DND-41 (cell line): ENCODE measurements around the gene STK32B.

ENCODE experiments used
- ATAC-seq: fragments of 200-7000 bp; cut with Tn5 transposase; 3 replicates; pipeline ENCODE4 v1.9.1; 2021; ENCODE audit warnings: low read depth; ENCODE audit not compliant: insufficient read depth
- DNase-seq: peaks from one replicate; pipeline ENCODE4 v3.0.0-alpha.2; 2020
- H2AFZ ChIP-seq: 2 replicates; pipeline ENCODE4 v1.6.0; 2012; ENCODE audit warnings: low read depth, low read length
- H3K27ac ChIP-seq: 2 replicates; pipeline ENCODE4 v1.5.1; 2012; ENCODE audit warnings: low read length, inconsistent platforms
- H3K27me3 ChIP-seq: fragments of 200-600 bp; sonication (generic); 2 replicates; pipeline ENCODE4 v1.6.0; 2012; ENCODE audit warnings: low read length, mild to moderate bottlenecking, inconsistent platforms; ENCODE audit not compliant: insufficient read depth, poor library complexity
- H3K36me3 ChIP-seq: 2 replicates; pipeline ENCODE4 v1.5.1; 2012; ENCODE audit warnings: low read length, inconsistent platforms; ENCODE audit not compliant: insufficient read depth
- H3K4me1 ChIP-seq: 2 replicates; pipeline ENCODE4 v1.5.1; 2012; ENCODE audit warnings: mild to moderate bottlenecking, low read length; ENCODE audit not compliant: insufficient read depth
- H3K4me2 ChIP-seq: 2 replicates; pipeline ENCODE4 v1.6.0; 2012; ENCODE audit warnings: mild to moderate bottlenecking, moderate library complexity, low read length, inconsistent platforms; ENCODE audit not compliant: insufficient read depth
- H3K4me3 ChIP-seq, 2 experiments: fragments of 200-600 bp in 1 of 2; shearing (Covaris generic) in 1 of 2; 2 replicates each; pipeline ENCODE4 v1.5.1; 2012 to 2016; ENCODE audit warnings: inconsistent platforms in 2 of 2, low read length in 2 of 2, mild to moderate bottlenecking in 2 of 2, low read depth in 1 of 2, moderate library complexity in 1 of 2
- H3K79me2 ChIP-seq: 2 replicates; pipeline ENCODE4 v1.6.0; 2012; ENCODE audit warnings: low read length, inconsistent platforms; ENCODE audit not compliant: insufficient read depth
- H3K9ac ChIP-seq: 2 replicates; pipeline ENCODE4 v1.6.0; 2012; ENCODE audit warnings: low read depth, mild to moderate bottlenecking, inconsistent platforms, low read length, moderate library complexity
- H3K9me3 ChIP-seq: 2 replicates; pipeline ENCODE4 v1.5.1; 2012; ENCODE audit warnings: low read length, moderate library complexity, mild to moderate bottlenecking, inconsistent platforms; ENCODE audit not compliant: insufficient read depth, severe bottlenecking
- H4K20me1 ChIP-seq: 2 replicates; pipeline ENCODE4 v1.6.0; 2012; ENCODE audit warnings: low read length; ENCODE audit not compliant: insufficient read depth
- EZH2 ChIP-seq: IDR thresholded peaks from 3 replicates; pipeline ENCODE4 v1.6.1; 2012; ENCODE audit warnings: borderline replicate concordance, low read depth, mild to moderate bottlenecking, moderate library complexity, low read length, inconsistent platforms; ENCODE audit not compliant: severe bottlenecking
- TF ChIP-seq, protein P1 (sequence below): IDR thresholded peaks from 2 replicates; pipeline ENCODE4 v1.5.1; 2012; ENCODE audit warnings: borderline replicate concordance, low read length, moderate library complexity, mild to moderate bottlenecking; ENCODE audit not compliant: poor library complexity, severe bottlenecking; ENCODE audit errors: extremely low read depth

The STK32B gene

DNA sequence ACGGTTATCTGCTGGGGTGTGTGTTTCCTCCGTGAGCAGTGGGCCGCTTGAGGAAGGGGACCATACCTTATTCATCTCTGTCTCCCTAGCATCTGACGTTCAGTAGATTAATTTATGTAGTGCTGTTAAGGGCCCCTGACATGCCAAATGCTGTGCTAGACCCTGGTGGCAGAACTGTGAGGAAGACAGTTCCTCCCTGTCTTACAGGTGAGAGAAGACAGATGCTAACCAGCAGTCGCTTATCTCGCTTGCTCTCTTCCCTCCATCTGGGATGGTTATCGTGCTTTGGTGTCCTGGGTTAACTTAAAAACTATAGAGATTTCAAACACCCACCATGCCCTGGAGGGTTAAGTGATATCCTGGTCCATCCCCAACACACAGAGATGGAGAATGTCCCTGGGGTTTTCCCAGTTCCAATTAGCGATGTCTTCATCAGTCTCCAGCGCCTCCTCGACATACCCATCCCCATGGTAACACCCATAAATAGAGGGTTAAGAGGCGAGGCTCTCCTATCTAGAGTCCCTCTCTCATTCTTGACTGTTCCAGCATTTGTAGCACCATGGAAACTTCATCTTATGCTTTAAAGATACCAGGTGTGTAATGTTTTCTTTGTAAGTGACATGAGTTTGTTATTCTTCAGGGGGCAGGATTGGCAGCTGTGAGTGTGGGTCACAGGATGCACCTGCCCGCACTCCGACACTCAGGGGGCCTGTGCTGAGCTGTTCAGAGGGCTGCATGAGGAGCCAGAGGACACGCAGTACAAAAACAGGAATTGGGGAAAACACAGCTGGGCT, 135.2 kb downstream of the STK32B start:
- H3K27ac ChIP-seq, result no peak overlapping the region
- no peak for DNase-seq
- H3K9ac ChIP-seq, result no peak overlapping the region
- no peak for ATAC-seq
- H3K4me1 ChIP-seq, result peaks cover 3% of the 10 kb centered on the region; the same call in 1 of the 2 replicates
- TF ChIP-seq EZH2, result no peak
- TF ChIP-seq, protein P1, sequence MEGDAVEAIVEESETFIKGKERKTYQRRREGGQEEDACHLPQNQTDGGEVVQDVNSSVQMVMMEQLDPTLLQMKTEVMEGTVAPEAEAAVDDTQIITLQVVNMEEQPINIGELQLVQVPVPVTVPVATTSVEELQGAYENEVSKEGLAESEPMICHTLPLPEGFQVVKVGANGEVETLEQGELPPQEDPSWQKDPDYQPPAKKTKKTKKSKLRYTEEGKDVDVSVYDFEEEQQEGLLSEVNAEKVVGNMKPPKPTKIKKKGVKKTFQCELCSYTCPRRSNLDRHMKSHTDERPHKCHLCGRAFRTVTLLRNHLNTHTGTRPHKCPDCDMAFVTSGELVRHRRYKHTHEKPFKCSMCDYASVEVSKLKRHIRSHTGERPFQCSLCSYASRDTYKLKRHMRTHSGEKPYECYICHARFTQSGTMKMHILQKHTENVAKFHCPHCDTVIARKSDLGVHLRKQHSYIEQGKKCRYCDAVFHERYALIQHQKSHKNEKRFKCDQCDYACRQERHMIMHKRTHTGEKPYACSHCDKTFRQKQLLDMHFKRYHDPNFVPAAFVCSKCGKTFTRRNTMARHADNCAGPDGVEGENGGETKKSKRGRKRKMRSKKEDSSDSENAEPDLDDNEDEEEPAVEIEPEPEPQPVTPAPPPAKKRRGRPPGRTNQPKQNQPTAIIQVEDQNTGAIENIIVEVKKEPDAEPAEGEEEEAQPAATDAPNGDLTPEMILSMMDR, result no peak
- H3K9me3 ChIP-seq, result no peaks in the 10 kb centered on the region
- no peak overlapping the region for H3K4me3 ChIP-seq
- peaks cover 5% of the 10 kb centered on the region; the same call in 1 of the 2 replicates for H4K20me1 ChIP-seq
- H3K36me3 ChIP-seq, result no peaks in the 10 kb centered on the region
- no peaks in the 10 kb centered on the region for H3K79me2 ChIP-seq
- H3K27me3 ChIP-seq, result no peaks in the 10 kb centered on the region
- no peak overlapping the region for H2AFZ ChIP-seq
- no peak overlapping the region for H3K4me2 ChIP-seq

DNA sequence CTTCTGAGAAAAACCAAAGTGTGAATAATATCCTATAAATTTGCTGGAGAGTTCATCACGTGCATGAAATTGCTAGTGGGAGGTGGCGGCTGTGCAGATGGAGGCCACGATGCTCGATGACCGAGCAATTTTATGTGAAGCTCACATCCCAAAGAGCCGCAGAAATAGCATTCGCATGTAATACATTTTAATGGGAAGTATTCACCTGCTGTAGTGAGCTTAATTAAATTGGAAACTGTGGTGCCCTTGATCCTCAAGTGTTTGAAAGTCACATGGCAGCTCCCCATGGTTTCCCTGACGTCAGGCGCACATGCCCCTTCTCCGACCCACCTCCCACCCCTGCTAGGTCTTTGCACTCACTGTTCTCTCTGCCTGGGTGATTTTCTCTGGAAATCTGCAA, 136.8 kb downstream of the STK32B start:
- DNase-seq (no peak), ATAC-seq (no peak)
- Histone ChIP-seq H2AFZ (no peak overlapping the region), H3K9me3 (no peaks in the 10 kb centered on the region), H3K4me2 (no peak overlapping the region), H3K79me2 (no peaks in the 10 kb centered on the region), H3K27ac (no peak overlapping the region), H3K36me3 (no peaks in the 10 kb centered on the region), H3K4me1 (peaks cover 3% of the 10 kb centered on the region; the same call in 1 of the 2 replicates), H3K4me3 (no peak overlapping the region), H3K9ac (no peak overlapping the region), H4K20me1 (peaks cover 5% of the 10 kb centered on the region; the same call in 1 of the 2 replicates), H3K27me3 (no peaks in the 10 kb centered on the region)
- no peak for TF ChIP-seq EZH2
- TF ChIP-seq, protein P1, result no peak

DNA sequence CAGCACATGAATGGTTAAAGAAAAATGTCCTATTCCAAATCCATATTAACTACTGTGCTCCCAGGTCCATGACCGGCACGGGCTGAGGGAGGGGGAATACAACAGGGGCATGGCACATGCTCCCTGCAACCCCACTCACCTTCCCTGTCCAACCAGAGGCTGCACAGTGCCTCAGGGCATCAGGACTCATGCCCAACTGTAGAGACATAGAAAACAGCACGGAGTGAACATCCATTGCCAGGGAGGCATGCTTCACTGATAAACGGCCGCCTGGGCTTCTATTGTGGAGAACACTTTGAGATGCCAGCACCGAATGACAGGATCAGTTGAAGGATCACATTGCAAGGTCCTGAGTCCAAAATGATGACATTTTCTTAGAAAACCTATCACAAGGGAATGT, 140.6 kb downstream of the STK32B start:
- DNase-seq (no peak), ATAC-seq (no peak)
- Histone ChIP-seq H3K27me3 (no peaks in the 10 kb centered on the region), H3K4me2 (no peak overlapping the region), H3K4me1 (peaks cover 3% of the 10 kb centered on the region; the same call in 1 of the 2 replicates), H3K9ac (no peak overlapping the region), H3K79me2 (no peaks in the 10 kb centered on the region), H4K20me1 (peaks cover 8% of the 10 kb centered on the region; the same call in 1 of the 2 replicates), H3K27ac (no peak overlapping the region), H3K4me3 (no peak overlapping the region), H3K9me3 (no peaks in the 10 kb centered on the region), H3K36me3 (no peaks in the 10 kb centered on the region), H2AFZ (no peak overlapping the region)
- TF ChIP-seq, protein P1, result no peak
- no peak for TF ChIP-seq EZH2

DNA sequence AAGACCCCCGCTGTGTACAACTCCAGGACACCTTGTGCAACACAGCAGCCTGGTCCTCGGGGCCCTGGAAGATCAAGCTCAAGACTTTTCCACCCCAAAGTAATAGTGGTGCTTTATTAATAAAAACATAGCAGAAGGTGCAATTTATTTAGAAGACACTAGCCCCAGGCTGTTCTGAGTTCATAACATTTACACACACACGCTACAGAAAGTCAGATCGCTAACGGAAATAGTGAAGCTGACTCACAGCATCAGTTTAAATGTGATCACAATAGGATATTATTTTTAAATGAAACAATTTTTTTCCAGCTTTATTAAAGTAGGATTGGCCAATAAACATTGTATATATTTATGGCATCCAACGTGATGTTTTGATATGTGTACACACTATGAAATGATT, 141.0 kb downstream of the STK32B start:
- H3K9ac ChIP-seq, result no peak overlapping the region
- peaks cover 3% of the 10 kb centered on the region; the same call in 1 of the 2 replicates for H3K4me1 ChIP-seq
- H3K4me3 ChIP-seq, result no peak overlapping the region
- no peaks in the 10 kb centered on the region for H3K9me3 ChIP-seq
- ATAC-seq (no peak), DNase-seq (no peak)
- H3K4me2 ChIP-seq, result no peak overlapping the region
- H3K27ac ChIP-seq, result no peak overlapping the region
- no peaks in the 10 kb centered on the region for H3K27me3 ChIP-seq
- no peaks in the 10 kb centered on the region for H3K36me3 ChIP-seq
- no peaks in the 10 kb centered on the region for H3K79me2 ChIP-seq
- H2AFZ ChIP-seq, result no peak overlapping the region
- peaks cover 6% of the 10 kb centered on the region; the same call in 1 of the 2 replicates for H4K20me1 ChIP-seq
- TF ChIP-seq EZH2, result no peak
- TF ChIP-seq, protein P1, result no peak
